AG08396 (cell line): Measurements from ENCODE around the gene GRIN2A.

ENCODE experiments used
- DNase-seq: peaks from one replicate; pipeline ENCODE4 v3.0.0; 2012; ENCODE audit warnings: low spot score, mixed read lengths

The GRIN2A gene

GRCh38 chr16:9817586-9817985 lies 364.6 kb downstream of the GRIN2A start:
- no peak for DNase-seq

DNA sequence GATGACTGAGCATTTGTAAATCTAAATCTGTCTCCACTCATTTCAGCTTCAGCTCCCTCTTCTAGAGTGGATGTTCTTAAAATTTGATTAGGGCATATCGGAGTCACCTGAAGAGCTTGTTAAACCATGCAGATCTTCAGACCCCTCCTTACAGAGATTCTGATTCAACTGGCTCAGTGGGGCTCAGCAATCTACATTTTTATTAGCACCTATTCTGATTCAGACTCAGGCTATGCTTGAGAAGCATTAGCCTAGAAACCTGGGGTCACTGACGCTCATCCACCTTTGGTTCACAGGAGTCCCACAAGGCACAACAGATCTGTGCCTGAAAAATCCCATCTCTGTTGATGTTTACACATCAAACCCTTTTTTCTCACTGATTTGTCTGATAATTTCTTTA lies 365.6 kb downstream of the GRIN2A start:
- no peak for DNase-seq

- DNase-seq, result no peak
Observed at GRCh38 chr16:9813665-9814064, 368.6 kb downstream of the GRIN2A start.

GRCh38 chr16:9808210-9808609 lies 374.0 kb downstream of the GRIN2A start:
- no peak for DNase-seq

GRCh38 chr16:9807302-9807701 lies 374.9 kb downstream of the GRIN2A start:
- DNase-seq, result no peak

GRCh38 chr16:9805109-9805508 lies 377.1 kb downstream of the GRIN2A start:
- no peak for DNase-seq

- DNase-seq, result no peak
Observed at GRCh38 chr16:9802160-9802559, 380.1 kb downstream of the GRIN2A start.

DNA sequence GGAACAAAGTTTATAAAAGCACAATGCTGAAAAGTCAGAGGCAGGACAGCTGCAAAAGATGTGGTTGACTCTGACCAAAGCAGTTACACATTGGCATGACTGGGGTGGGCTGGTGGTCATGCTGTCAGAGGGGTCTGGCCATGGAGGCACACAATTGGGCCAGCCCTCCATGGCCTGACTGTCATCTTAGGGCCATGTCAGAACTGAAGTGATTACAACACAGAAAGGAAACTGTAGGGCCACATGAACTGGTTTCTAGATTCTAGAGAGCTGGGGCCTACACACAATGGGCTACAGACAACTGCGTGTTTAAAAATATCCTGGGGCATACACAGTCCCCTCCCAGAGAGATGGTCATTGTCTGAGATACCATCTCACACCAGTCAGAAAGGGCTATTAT lies 380.6 kb downstream of the GRIN2A start:
- DNase-seq, result no peak

DNA sequence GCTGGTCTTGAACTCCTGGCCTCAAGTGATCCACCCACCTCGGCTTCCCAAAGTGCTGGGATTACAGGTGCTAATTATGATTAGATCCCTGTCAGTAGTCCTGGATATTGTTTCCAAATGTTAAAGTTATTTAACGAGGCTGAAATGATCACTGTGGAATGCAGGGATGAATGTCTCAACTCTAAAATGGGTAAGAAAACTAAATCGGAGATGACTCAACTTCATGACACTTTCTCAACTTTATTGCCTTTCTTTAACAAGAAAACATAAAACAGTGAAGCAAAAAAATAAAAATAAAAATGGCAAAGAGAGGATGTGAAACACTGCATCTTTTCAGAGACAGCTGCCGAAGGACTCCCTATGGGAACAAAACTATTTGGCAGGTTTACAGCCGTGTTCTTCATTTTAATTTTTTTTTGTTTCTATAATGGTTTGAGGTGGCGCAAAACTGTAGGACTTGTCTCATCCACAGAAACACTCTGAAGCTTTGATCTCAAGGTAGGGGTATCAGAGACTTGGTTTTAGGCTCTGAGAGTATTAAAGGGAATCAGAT lies 382.0 kb downstream of the GRIN2A start:
- DNase-seq, result no peak

GRCh38 chr16:9798952-9799580 lies 383.2 kb downstream of the GRIN2A start:
- no peak for DNase-seq

- no peak for DNase-seq
Observed at GRCh38 chr16:9798474-9798873, 383.8 kb downstream of the GRIN2A start.

GRCh38 chr16:9797306-9797705 lies 384.9 kb downstream of the GRIN2A start:
- no peak for DNase-seq

GRCh38 chr16:9793623-9794022 lies 388.6 kb downstream of the GRIN2A start:
- no peak for DNase-seq

GRCh38 chr16:9791556-9791955 lies 390.7 kb downstream of the GRIN2A start:
- DNase-seq, result no peak

- DNase-seq, result no peak
Observed at GRCh38 chr16:9790199-9790598, 392.0 kb downstream of the GRIN2A start.

DNA sequence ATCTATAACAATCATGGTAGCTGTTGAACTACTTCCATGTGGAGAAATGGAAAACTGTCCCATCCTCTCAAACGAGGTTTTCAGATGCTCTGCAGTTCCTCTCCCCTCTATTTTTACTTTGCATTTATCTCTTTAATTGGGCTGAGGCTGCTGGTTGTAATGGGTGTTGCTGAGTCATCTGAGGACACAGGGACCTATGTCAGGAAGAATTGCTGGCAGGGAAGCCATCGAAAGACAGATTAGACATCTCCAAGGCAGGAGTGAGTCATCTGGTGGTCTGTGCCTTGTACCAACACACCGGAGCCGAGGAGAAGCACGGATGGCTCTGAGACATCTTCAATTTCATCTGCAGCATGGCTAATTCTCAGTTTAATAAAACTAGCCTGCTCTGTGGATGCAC lies 394.5 kb downstream of the GRIN2A start:
- DNase-seq, result no peak

- no peak for DNase-seq
Observed at GRCh38 chr16:9780831-9781230, 401.4 kb downstream of the GRIN2A start.

GRCh38 chr16:9778849-9779248 lies 403.4 kb downstream of the GRIN2A start:
- no peak for DNase-seq

DNA sequence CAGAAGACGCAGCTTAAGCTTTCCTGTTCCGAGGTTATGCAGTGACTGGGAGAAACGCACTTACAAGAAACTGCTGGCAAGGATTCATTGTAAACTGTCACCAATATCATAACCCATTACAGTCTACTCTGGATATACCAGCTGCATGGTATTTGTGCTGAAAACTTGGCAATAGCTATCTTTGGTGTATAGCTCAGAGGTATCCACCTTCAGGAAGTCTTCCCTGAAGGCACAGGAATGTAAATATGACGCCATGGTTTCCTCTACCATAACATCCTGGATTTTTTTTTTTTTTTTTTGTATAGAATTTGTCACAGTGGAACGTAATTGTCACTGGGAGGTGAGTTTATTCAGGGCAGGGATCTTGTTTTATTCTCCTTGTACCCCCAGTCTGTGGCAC lies 406.2 kb downstream of the GRIN2A start:
- DNase-seq, result no peak

DNA sequence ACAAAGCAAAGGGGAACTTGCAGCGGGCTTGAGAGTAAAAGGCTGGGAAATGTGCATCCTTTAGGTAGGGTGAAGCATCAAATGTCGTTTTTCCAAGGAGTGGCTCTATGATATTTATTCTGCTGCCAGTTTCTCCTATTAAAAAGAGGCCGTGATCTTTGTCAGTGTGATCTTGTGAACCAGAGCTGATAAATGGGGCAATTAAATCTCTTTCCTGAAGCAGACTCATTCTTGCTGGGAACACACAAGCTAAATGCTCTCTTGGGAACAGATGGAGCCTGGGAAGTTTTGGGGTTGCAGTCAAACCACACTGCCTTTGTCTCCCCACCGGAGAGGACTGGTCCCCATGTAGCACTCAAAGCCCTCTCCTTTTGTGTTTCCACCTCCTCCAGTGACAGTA lies 408.9 kb downstream of the GRIN2A start:
- no peak for DNase-seq

- no peak for DNase-seq
Observed at GRCh38 chr16:9772526-9773225, 409.6 kb downstream of the GRIN2A start.

GRCh38 chr16:9766891-9767290 lies 415.3 kb downstream of the GRIN2A start:
- no peak for DNase-seq

DNA sequence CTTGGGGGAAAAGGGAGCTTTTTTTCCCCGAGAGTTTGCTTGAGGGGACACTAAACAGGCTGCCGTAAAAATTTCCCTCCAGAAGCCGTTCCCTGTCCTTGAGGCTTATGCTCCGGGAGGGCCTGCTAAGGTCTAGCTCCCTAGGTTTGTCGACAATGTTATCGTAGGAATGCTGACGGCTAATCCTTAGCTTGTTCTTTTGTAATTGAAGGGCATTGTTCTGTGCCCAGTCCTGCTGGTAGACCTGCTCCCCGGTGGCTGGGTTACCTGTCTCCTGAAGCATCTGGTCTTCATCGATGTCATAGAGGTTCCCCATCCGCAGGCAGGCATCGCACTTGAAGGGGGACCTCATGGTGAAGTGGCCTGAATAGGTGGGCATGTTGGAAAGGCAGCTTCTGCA lies 418.7 kb downstream of the GRIN2A start:
- DNase-seq, result no peak

DNA sequence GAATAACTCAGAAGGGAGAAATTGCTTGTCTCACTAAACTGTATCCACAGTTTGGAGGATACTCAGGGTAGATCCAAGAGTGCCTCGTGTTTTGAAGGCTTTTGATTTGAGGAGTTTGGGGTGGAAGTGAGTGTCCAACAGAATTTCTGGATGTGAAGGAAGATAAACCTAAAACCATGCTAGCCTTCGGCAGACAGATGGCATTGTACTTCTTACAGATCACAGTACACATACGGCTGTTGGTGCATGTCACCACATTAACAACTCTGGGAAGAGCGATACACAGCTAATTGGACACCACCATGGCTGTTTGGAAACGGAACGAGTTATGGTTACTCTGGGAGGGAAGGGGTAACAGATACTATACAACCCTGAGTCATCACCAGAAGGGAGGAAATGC lies 420.4 kb downstream of the GRIN2A start:
- DNase-seq, result no peak
